Omental fat pad (tissue), 4 donors: ENCODE data around the gene GBX1. TPM values are rescaled to one million over a fixed set of nuclear protein-coding genes. Genes with fewer than 3 reads are reported as not detected.

Experiments
- ATAC-seq: fragments of 150-250 bp; one replicate; pipeline ENCODE4 v1.9.1; 2016; ENCODE audit warnings: mild to moderate bottlenecking, moderate library complexity; ENCODE audit not compliant: low FRiP score
- DNase-seq: peaks from one replicate; pipeline ENCODE4 v3.0.0-alpha.2; 2019; ENCODE audit warnings: low spot score
- CTCF ChIP-seq, 3 donors: fragments of 450-650 bp; IDR thresholded peaks; one replicate each; pipeline ENCODE4 v1.5.1; 2016 to 2017; ENCODE audit warnings: antibody characterized with exemption in 3 of 3, mild to moderate bottlenecking in 3 of 3, moderate library complexity in 2 of 3
- total RNA-seq, 4 donors: library from RNA; depleted of rRNA; stranded (reverse); fragments of >200 nt; gene quantifications; one replicate each; pipeline ENCODE4 v1.1.0, GENCODE V29; 2016

Gene GBX1
- total RNA-seq, 4 donors from 2014 or later = not detected

- no peak for TF ChIP-seq CTCF (IDR thresholded peaks at IDR 0.05)
- no peak for ATAC-seq
- no peak for DNase-seq
Measured at GRCh38 chr7:151119902-151120301, 47.6 kb downstream of the GBX1 start.

GRCh38 chr7:151119055-151119415, 48.5 kb downstream of the GBX1 start:
- DNase-seq = no peak
- TF ChIP-seq CTCF (IDR thresholded peaks at IDR 0.05) = no peak
- no peak for ATAC-seq

- TF ChIP-seq CTCF (IDR thresholded peaks at IDR 0.05) = no peak
Measured at GRCh38 chr7:151118108-151119054, 49.1 kb downstream of the GBX1 start.

GRCh38 chr7:151117565-151117964, 49.9 kb downstream of the GBX1 start:
- no peak for ATAC-seq
- TF ChIP-seq CTCF (IDR thresholded peaks at IDR 0.05) = no peak
- DNase-seq = no peak

More at GRCh38 chr7:151118108-151119054, 49.1 kb downstream of the GBX1 start:
- DNase-seq = no peak
- ATAC-seq = no peak

GRCh38 chr7:151116603-151117440, 50.7 kb downstream of the GBX1 start:
- no peak for ATAC-seq
- no peak for TF ChIP-seq CTCF (IDR thresholded peaks at IDR 0.05)

GRCh38 chr7:151115836-151116418, 51.6 kb downstream of the GBX1 start:
- DNase-seq = no peak
- peak; percentile 36 for ATAC-seq
- TF ChIP-seq CTCF (IDR thresholded peaks at IDR 0.05) = no peak

More at GRCh38 chr7:151116603-151117440, 50.7 kb downstream of the GBX1 start:
- no peak for DNase-seq
